NCI-H345 (cell line): ENCODE results near the gene KIF14.
A peak's percentile ranks its signal among the peaks of the same experiment; 100 is the strongest.
"Not testable (repeated sequence)": the region's sequence is repeated elsewhere in the genome, so short reads cannot be mapped to it uniquely, and the experiment has no call there.

Source experiments
- DNase-seq: peaks from one replicate; lab custom pipeline; 2025; lab: John Stamatoyannopoulos, UW

Gene KIF14

GRCh38 chr1:200631375-200631774 is 10.8 kb upstream of the KIF14 start:
- DNase-seq, result no peak

- DNase-seq, result not testable (repeated sequence)
Observed at GRCh38 chr1:200630515-200630899, 10.0 kb upstream of the KIF14 start.

- DNase-seq, result no peak
Observed at GRCh38 chr1:200629876-200630514, 9.4 kb upstream of the KIF14 start.

GRCh38 chr1:200628223-200628881 is 7.8 kb upstream of the KIF14 start:
- DNase-seq, result no peak

GRCh38 chr1:200627575-200628222 is 7.1 kb upstream of the KIF14 start:
- no peak for DNase-seq

- no peak for DNase-seq
Observed at GRCh38 chr1:200626853-200627534, 6.4 kb upstream of the KIF14 start.

GRCh38 chr1:200625381-200625824 is 4.9 kb upstream of the KIF14 start:
- no peak for DNase-seq

- no peak for DNase-seq
Observed at GRCh38 chr1:200624679-200625335, 4.3 kb upstream of the KIF14 start.

- DNase-seq, result no peak
Observed at GRCh38 chr1:200619894-200620272, 668 bp downstream of the KIF14 start.

GRCh38 chr1:200610846-200611245 is 9.7 kb downstream of the KIF14 start:
- DNase-seq, result no peak

- no peak for DNase-seq
Observed at GRCh38 chr1:200602632-200603031, 17.9 kb downstream of the KIF14 start.

GRCh38 chr1:200590001-200590400 is 30.6 kb downstream of the KIF14 start:
- DNase-seq, result no peak

GRCh38 chr1:200588698-200589097 is 31.9 kb downstream of the KIF14 start:
- no peak for DNase-seq

- no peak for DNase-seq
Observed at GRCh38 chr1:200564319-200564718, 56.2 kb downstream of the KIF14 start.

- DNase-seq, result no peak
Observed at GRCh38 chr1:200561856-200562214, 58.7 kb downstream of the KIF14 start.

- peak; percentile 9 for DNase-seq
Observed at GRCh38 chr1:200558866-200559459, 61.6 kb downstream of the KIF14 start.

GRCh38 chr1:200556002-200556401 is 64.5 kb downstream of the KIF14 start:
- DNase-seq, result no peak

- not testable (repeated sequence) for DNase-seq
Observed at GRCh38 chr1:200552737-200553136, 67.8 kb downstream of the KIF14 start.

GRCh38 chr1:200550367-200550766 is 70.2 kb downstream of the KIF14 start:
- no peak for DNase-seq

GRCh38 chr1:200547386-200547785 is 73.2 kb downstream of the KIF14 start:
- no peak for DNase-seq

- no peak for DNase-seq
Observed at GRCh38 chr1:200546577-200546976, 74.0 kb downstream of the KIF14 start.

- DNase-seq, result no peak
Observed at GRCh38 chr1:200542162-200542561, 78.4 kb downstream of the KIF14 start.
